ENCODE measurements around the gene FBXO48. TPM values are rescaled to one million over a fixed set of nuclear protein-coding genes. Genes with fewer than 3 reads are reported as not detected.

The FBXO48 gene
- polyA plus RNA-seq, 4 donors = 1.6 to 2.3 (median 2.2) TPM

GRCh38 chr2:68438455-68439303 lies 28.4 kb downstream of the FBXO48 start:
- DNase-seq (ENCODE audit: low read depth in 4 of 4, low spot score in 3 of 4) = no peak

- no peak for DNase-seq (ENCODE audit: low read depth in 4 of 4, low spot score in 3 of 4)
Measured at GRCh38 chr2:68436270-68436669, 30.8 kb downstream of the FBXO48 start.

- DNase-seq (ENCODE audit: low read depth in 4 of 4, low spot score in 3 of 4) = no peak
Measured at GRCh38 chr2:68435615-68436014, 31.5 kb downstream of the FBXO48 start.

GRCh38 chr2:68434981-68435380 lies 32.1 kb downstream of the FBXO48 start:
- DNase-seq (ENCODE audit: low read depth in 4 of 4, low spot score in 3 of 4) = no peak

- DNase-seq (ENCODE audit: low read depth in 4 of 4, low spot score in 3 of 4) = no peak
Measured at GRCh38 chr2:68432696-68433658, 34.1 kb downstream of the FBXO48 start.

- no peak for DNase-seq (ENCODE audit: low read depth in 4 of 4, low spot score in 3 of 4)
Measured at GRCh38 chr2:68431316-68431972, 35.6 kb downstream of the FBXO48 start.

GRCh38 chr2:68429311-68429826 lies 37.7 kb downstream of the FBXO48 start:
- no peak for DNase-seq (ENCODE audit: low read depth in 4 of 4, low spot score in 3 of 4)

- DNase-seq (ENCODE audit: low read depth in 4 of 4, low spot score in 3 of 4) = no peak
Measured at GRCh38 chr2:68428746-68429145, 38.3 kb downstream of the FBXO48 start.

GRCh38 chr2:68428126-68428525 lies 39.0 kb downstream of the FBXO48 start:
- no peak for DNase-seq (ENCODE audit: low read depth in 4 of 4, low spot score in 3 of 4)

- no peak for DNase-seq (ENCODE audit: low read depth in 4 of 4, low spot score in 3 of 4)
Measured at GRCh38 chr2:68426848-68427579, 40.1 kb downstream of the FBXO48 start.

- no peak for DNase-seq (ENCODE audit: low read depth in 4 of 4, low spot score in 3 of 4)
Measured at GRCh38 chr2:68426446-68426845, 40.6 kb downstream of the FBXO48 start.

GRCh38 chr2:68425503-68425902 lies 41.6 kb downstream of the FBXO48 start:
- no peak for DNase-seq (ENCODE audit: low read depth in 4 of 4, low spot score in 3 of 4)

- DNase-seq (ENCODE audit: low read depth in 4 of 4, low spot score in 3 of 4) = no peak
Measured at GRCh38 chr2:68423966-68424650, 43.0 kb downstream of the FBXO48 start.

GRCh38 chr2:68420254-68420910 lies 46.7 kb downstream of the FBXO48 start:
- DNase-seq (ENCODE audit: low read depth in 4 of 4, low spot score in 3 of 4) = no peak

- DNase-seq (ENCODE audit: low read depth in 4 of 4, low spot score in 3 of 4) = no peak
Measured at GRCh38 chr2:68418855-68419254, 48.2 kb downstream of the FBXO48 start.

- DNase-seq (ENCODE audit: low read depth in 4 of 4, low spot score in 3 of 4) = no peak
Measured at GRCh38 chr2:68418419-68418818, 48.7 kb downstream of the FBXO48 start.

GRCh38 chr2:68417926-68418325 lies 49.2 kb downstream of the FBXO48 start:
- no peak for DNase-seq (ENCODE audit: low read depth in 4 of 4, low spot score in 3 of 4)

- DNase-seq (ENCODE audit: low read depth in 4 of 4, low spot score in 3 of 4) = no peak
Measured at GRCh38 chr2:68416081-68416675, 50.9 kb downstream of the FBXO48 start.

All from right renal pelvis (tissue), 4 donors.